Esophagus (tissue), 2 donors: ENCODE data around the gene SAPCD2. TPM values are rescaled to one million over a fixed set of nuclear protein-coding genes. Genes with fewer than 3 reads are reported as not detected.

Source experiments
- H3K27ac ChIP-seq, 2 donors: one replicate each; pipeline ENCODE4 v1.5.1; 2013; ENCODE audit warnings: low read depth in 2 of 2, mild to moderate bottlenecking in 2 of 2, inconsistent platforms in 1 of 2, low read length in 1 of 2, moderate library complexity in 1 of 2
- H3K27me3 ChIP-seq, 2 donors: one replicate each; pipeline ENCODE4 v1.6.1; 2013; ENCODE audit warnings: low read length in 2 of 2, control low read depth in 1 of 2, mild to moderate bottlenecking in 1 of 2; ENCODE audit not compliant: insufficient read depth in 2 of 2, control insufficient read depth in 1 of 2
- H3K36me3 ChIP-seq, 2 donors: one replicate each; pipeline ENCODE4 v1.6.1; 2013; ENCODE audit warnings: low read length in 1 of 2; ENCODE audit not compliant: control insufficient read depth in 2 of 2, insufficient read depth in 2 of 2
- H3K4me1 ChIP-seq, 2 donors: one replicate each; pipeline ENCODE4 v1.6.1; 2013; ENCODE audit warnings: low read length in 1 of 2; ENCODE audit not compliant: control insufficient read depth in 2 of 2, insufficient read depth in 2 of 2
- H3K4me3 ChIP-seq, 2 donors: one replicate each; pipeline ENCODE4 v1.5.1; 2013; ENCODE audit warnings: low read length in 2 of 2, mild to moderate bottlenecking in 2 of 2, low read depth in 1 of 2, moderate library complexity in 1 of 2
- H3K9me3 ChIP-seq, 2 donors: one replicate each; pipeline ENCODE4 v1.6.1; 2013; ENCODE audit warnings: mild to moderate bottlenecking in 2 of 2, low read depth in 1 of 2, low read length in 1 of 2, moderate library complexity in 1 of 2; ENCODE audit not compliant: control insufficient read depth in 2 of 2, insufficient read depth in 1 of 2
- WGBS, 2 donors: extraction: QIAGEN DNeasy Blood & Tissue Kit; methylation state at CpG; one replicate each; pipeline ENCODE4 v1.1.7; 2013; 5-methylcytosine and 5-hydroxymethylcytosine counted together
- polyA plus RNA-seq, 2 donors: library from polyadenylated mRNA; stranded (reverse); fragments of 200-250 nt; gene quantifications; one replicate each; pipeline ENCODE4 v1.2.3, GENCODE V29; 2013
- donor health status: healthy with polysubstance abuse.
- donor health status: Bipolar disorder and iron deficiency.

The SAPCD2 gene
- polyA plus RNA-seq, 2 donors, result 7.5 to 9.0 TPM

GRCh38 chr9:137082925-137083290 lies 12.6 kb upstream of the SAPCD2 start:
- WGBS, 2 donors, result 74 to 85% methylated on average over 8 of the region's 8 CpGs
- Histone ChIP-seq H3K27me3 (no peaks in the 10 kb centered on the region), H3K4me3 (no peak overlapping the region), H3K9me3 (no peaks in the 10 kb centered on the region), H3K27ac (peak overlapping the region in 1 of 2 donors; percentile 90), H3K36me3 (peaks cover 0 to 15% of the 10 kb centered on the region in 2 donors), H3K4me1 (peaks cover 6 to 25% of the 10 kb centered on the region in 2 donors)

- Histone ChIP-seq H3K36me3 (peaks cover 0 to 15% of the 10 kb centered on the region in 2 donors), H3K4me3 (no peak overlapping the region), H3K9me3 (no peaks in the 10 kb centered on the region), H3K27ac (peak overlapping the region in 1 of 2 donors; percentile 17), H3K4me1 (peaks cover 6 to 26% of the 10 kb centered on the region in 2 donors), H3K27me3 (no peaks in the 10 kb centered on the region)
- WGBS, 2 donors, result 90 to 95% methylated on average over 14 to 16 of the region's 16 CpGs
Observed at GRCh38 chr9:137082222-137082924, 12.0 kb upstream of the SAPCD2 start.

DNA sequence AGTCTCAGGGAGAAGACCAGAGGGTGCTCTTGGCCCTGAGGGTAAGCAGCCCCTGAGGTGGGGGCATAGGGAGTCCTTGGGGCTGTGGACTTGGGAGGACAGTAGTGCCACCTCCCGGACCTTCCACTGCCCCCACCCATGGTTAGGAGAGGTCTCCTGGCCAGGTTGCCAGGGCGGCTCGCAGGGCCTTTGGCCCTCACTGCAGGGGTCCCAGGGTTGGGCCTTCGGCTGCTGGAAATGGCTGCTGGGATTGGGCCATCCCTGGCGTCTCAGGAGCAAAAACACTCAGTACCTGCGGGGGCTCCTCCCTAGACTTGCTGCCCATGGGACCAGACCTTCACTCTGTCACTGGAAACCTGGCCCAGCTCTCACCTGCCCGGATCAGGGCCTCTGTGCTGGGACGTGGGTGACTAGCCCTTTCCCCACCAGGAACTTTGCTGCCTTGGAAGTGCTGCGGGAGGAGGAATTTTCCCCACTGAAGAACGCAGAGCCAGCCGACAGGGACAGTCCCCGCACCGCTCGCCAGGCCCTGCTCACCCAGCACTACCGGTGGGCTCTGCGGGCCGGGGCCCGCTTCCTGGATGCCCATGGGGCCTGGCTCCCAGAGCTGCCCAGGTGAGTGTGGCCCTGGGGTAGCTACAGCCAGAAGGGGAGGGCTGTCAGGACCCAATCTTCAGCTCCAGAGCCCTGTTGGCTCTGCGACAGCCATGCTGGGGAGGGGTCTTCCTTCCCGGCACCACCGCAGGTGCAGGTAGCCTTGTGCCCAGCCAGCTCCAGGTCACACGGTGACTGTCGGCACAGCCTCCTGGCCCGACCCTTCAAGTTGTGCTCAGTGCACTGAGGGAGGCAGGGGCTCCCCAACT lies 10.1 kb upstream of the SAPCD2 start:
- Histone ChIP-seq H3K27me3 (no peaks in the 10 kb centered on the region), H3K9me3 (no peaks in the 10 kb centered on the region), H3K36me3 (peaks cover 0 to 15% of the 10 kb centered on the region in 2 donors), H3K27ac (no peak overlapping the region), H3K4me1 (peaks cover 6 to 22% of the 10 kb centered on the region in 2 donors), H3K4me3 (no peak overlapping the region)
- WGBS, 2 donors, result 95 to 96% methylated on average over 24 of the region's 24 CpGs

GRCh38 chr9:137079401-137079787 lies 9.0 kb upstream of the SAPCD2 start:
- Histone ChIP-seq H3K4me1 (peaks cover 6 to 17% of the 10 kb centered on the region in 2 donors), H3K36me3 (peaks cover 0 to 15% of the 10 kb centered on the region in 2 donors), H3K9me3 (no peaks in the 10 kb centered on the region), H3K27ac (no peak overlapping the region), H3K4me3 (no peak overlapping the region), H3K27me3 (no peaks in the 10 kb centered on the region)
- WGBS, 2 donors, result 79 to 87% methylated on average over 13 of the region's 13 CpGs

DNA sequence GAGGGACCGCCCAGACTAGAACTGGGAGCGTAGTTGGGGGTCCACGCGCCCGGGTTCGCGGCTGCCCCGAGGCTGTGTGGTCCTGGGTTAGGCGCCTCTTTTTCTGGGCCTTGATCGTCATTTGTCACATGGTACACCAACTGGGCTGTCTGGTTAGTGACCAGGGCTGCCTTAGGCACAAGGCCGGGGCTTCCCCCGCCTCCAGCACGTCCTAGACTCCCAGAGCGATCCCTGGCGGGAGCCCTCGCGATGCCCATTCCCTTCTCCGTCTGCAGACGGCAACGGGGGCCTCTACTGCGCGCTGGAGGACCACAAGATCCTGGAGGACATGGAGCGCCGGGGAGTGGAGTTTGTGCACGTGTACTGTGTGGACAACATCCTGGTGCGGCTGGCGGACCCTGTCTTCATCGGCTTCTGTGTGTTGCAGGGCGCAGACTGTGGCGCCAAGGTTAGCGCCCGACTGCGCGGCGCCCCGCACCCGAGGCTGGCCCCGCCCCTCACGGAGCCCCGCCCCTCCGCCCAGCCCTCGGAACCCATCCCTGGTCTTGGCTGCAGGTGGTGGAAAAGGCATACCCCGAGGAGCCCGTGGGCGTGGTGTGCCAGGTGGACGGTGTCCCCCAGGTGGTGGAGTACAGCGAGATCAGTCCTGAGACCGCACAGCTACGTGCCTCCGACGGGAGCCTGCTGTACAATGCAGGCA lies 8.5 kb upstream of the SAPCD2 start:
- H3K27me3 ChIP-seq, result no peaks in the 10 kb centered on the region
- no peak overlapping the region for H3K27ac ChIP-seq
- H3K36me3 ChIP-seq, result peaks cover 0 to 15% of the 10 kb centered on the region in 2 donors
- peaks cover 6 to 16% of the 10 kb centered on the region in 2 donors for H3K4me1 ChIP-seq
- WGBS, 2 donors, result 66 to 68% methylated on average over 46 to 51 of the region's 51 CpGs
- peak overlapping the region in 1 of 2 donors; percentile 75 for H3K4me3 ChIP-seq
- H3K9me3 ChIP-seq, result no peaks in the 10 kb centered on the region

- peaks cover 6 to 13% of the 10 kb centered on the region in 2 donors for H3K4me1 ChIP-seq
- H3K9me3 ChIP-seq, result no peaks in the 10 kb centered on the region
- WGBS, 2 donors, result 11 to 13% methylated on average over 69 to 76 of the region's 76 CpGs
- H3K4me3 ChIP-seq, result peak overlapping the region; percentile 60 to 75
- H3K36me3 ChIP-seq, result peaks cover 0 to 15% of the 10 kb centered on the region in 2 donors
- H3K27ac ChIP-seq, result peak overlapping the region; percentile 22 to 32
- no peaks in the 10 kb centered on the region for H3K27me3 ChIP-seq
Observed at GRCh38 chr9:137077758-137078693, 7.7 kb upstream of the SAPCD2 start.

DNA sequence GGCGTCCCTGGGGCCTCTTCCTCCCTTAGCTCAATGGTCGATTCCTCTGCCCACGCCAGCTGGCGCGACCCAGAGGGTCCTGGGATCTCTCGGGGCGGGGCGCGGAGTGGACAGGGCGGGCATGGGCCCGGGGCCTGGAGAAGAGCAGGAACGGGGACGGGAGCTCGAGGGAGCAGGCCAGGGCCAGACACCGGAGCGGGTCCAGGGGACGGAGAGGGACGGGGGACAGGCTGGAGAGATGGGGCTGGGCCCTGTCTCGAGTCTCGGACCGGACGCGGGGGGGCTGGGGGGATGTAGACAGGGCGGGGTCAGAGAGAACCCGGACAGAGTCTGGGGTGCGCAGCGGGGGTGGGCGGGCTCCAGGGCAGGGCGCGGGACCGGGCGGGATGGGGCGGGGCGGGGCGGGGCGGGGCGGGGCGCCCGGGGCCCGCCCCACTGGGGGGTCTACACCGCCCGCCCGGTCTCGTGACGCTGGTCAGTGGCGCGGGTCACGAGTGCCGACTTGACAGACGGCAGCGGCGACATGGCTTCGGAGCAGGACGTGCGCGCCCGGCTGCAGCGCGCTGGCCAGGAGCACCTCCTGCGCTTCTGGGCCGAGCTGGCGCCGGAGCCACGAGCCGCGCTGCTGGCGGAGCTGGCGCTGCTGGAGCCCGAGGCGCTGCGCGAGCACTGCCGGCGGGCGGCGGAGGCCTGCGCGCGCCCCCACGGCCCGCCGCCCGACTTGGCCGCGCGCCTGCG lies 6.8 kb upstream of the SAPCD2 start, which contains the start of gene UAP1L1:
Gene UAP1L1 (plus strand): TSS at position 508 of the 738 bp plus-strand sequence. CDS start 16 bp downstream, at position 524.
- H3K27me3 ChIP-seq, result no peaks in the 10 kb centered on the region
- H3K27ac ChIP-seq, result peak within 1 kb of the TSS; percentile 48 to 69
- H3K4me1 ChIP-seq, result peaks cover 6 to 10% of the 10 kb centered on the region in 2 donors
- peaks cover 0 to 13% of the 10 kb centered on the region in 2 donors for H3K36me3 ChIP-seq
- 3 to 4% methylated on average over 46 to 82 of the region's 87 CpGs for WGBS, 2 donors
- peak within 1 kb of the TSS; percentile 60 to 75 for H3K4me3 ChIP-seq
- no peaks in the 10 kb centered on the region for H3K9me3 ChIP-seq

GRCh38 chr9:137076636-137077009 lies 6.3 kb upstream of the SAPCD2 start:
- H3K27me3 ChIP-seq, result no peaks in the 10 kb centered on the region
- H3K9me3 ChIP-seq, result no peaks in the 10 kb centered on the region
- 67 to 69% methylated on average over 15 of the region's 15 CpGs for WGBS, 2 donors
- H3K27ac ChIP-seq, result peak overlapping the region; percentile 48 to 69
- H3K4me3 ChIP-seq, result peak overlapping the region; percentile 4 to 19
- peaks cover 0 to 13% of the 10 kb centered on the region in 2 donors for H3K36me3 ChIP-seq
- peaks cover 6 to 10% of the 10 kb centered on the region in 2 donors for H3K4me1 ChIP-seq
